D341Med (cell line): ENCODE results near the gene CAPRIN1.
"Not testable (repeated sequence)": the region's sequence is repeated elsewhere in the genome, so short reads cannot be mapped to it uniquely, and the experiment has no call there.

Experiments used
- DNase-seq: peaks from one replicate; pipeline ENCODE4 v3.0.0; 2012; ENCODE audit warnings: low spot score

Gene CAPRIN1

DNA sequence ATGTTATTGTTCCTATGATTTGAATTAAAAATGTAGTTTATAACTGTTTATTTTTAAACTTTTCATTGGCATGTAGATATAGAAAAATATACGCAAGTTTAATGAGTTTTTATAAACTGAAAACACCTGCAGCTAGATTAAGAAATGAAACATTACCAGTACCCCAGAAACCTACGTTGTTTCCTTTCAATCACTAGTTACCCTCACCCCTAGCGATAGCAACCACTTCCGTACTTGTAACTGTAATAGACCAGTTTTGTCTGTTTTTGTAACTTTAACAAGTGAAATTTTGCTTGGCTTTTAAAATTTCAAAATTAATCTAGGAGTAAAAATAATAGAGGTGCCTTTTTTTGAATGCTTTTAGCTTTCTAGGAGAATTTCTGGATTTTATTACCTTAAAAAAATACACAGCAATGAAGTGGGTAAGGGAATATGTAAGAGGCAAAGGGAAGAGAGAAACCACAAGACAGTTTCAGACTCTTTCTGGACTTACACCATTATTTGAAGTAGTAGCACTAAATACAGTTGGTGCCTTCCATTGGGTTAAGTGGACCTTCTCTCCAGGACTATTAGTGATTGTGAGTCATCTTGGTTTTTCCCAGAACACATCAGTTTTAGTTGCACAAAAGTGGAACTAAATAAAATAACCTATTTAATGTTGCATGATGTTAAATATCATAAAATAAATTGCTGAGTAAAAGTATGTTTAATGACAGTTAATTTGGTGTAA lies 35.2 kb downstream of the CAPRIN1 start:
- no peak for DNase-seq

GRCh38 chr11:34091825-34092224 lies 40.3 kb downstream of the CAPRIN1 start:
- no peak for DNase-seq

DNA sequence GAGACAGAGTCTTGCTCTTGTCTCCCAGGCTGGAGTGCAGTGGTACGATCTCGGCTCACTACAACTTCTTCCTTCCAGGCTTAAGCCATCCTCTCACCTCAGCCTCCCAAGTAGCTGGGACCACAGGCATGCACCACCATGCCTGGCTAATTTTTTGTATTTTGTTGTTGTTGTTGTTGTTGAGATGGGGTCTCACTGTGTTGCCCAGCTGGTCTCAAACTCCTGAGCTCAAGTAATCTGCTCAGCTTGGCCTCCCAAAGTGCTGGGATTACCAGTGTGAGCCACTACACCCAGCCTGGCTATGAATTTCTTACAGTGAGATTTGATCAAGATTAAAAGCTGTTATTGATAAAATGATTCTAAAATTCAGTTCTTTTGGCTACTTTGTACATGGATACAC lies 43.4 kb downstream of the CAPRIN1 start:
- not testable (repeated sequence) for DNase-seq

GRCh38 chr11:34098813-34099212 lies 47.3 kb downstream of the CAPRIN1 start:
- DNase-seq = no peak

GRCh38 chr11:34104680-34105078 lies 53.1 kb downstream of the CAPRIN1 start:
- no peak for DNase-seq

GRCh38 chr11:34105079-34105956 lies 53.8 kb downstream of the CAPRIN1 start, which contains the start of gene NAT10:
NAT10 (plus strand) TSS chr11:34105629; CDS start chr11:34108226, 2,597 bp downstream.
- peak; percentile 92 for DNase-seq

DNA sequence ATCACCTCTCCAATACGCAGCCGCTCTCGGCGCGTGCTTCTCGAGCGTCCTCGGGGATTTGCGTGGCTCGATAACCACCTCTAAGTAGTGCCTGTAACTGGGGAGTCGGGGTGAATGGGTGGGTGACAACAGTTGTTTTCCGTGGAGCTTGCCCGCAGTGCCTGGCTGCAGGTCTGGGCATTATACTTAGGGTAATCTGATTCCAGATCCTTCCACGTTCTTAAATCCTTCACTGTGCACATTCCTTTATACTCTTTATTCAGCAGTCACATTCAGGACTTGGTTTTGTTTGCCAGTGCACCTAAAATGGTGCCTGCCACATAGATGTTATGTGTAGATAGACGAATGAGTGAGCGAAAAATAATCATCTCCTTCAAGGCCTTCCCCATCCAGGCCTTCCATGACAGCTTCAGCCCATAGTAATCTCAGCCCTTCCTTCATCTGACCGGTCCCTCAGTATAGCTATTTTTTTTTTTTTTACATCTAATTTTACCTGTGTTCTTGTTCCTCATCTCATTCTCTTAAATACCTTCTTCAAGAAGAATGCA lies 54.5 kb downstream of the CAPRIN1 start:
- DNase-seq = no peak

DNA sequence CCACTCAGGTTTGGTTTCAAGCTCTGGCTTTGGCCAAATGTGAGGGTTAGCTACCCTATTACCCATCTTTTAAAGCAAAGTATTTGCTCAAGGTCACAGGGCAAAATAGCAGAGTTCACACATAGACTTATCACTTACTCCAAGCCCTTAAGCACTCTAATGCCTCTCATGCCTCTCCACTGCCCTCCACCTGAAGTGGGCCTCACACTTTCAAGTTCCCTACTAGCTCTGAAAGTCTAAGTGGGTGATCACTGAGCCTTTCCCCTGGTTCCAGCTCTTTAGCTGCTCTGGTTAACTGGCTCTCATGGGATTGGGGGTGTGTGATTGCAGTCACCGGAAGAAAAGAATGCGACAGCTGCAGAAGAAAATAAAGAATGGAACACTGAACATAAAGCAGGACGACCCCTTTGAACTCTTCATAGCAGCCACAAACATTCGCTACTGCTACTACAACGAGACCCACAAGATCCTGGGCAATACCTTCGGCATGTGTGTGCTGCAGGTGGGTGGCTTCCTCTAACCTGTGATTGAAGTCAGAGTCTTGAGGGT lies 60.3 kb downstream of the CAPRIN1 start:
- no peak for DNase-seq

GRCh38 chr11:34114014-34114413 lies 62.5 kb downstream of the CAPRIN1 start:
- DNase-seq = no peak

- no peak for DNase-seq
Observed at GRCh38 chr11:34114471-34114870, 62.9 kb downstream of the CAPRIN1 start.

DNA sequence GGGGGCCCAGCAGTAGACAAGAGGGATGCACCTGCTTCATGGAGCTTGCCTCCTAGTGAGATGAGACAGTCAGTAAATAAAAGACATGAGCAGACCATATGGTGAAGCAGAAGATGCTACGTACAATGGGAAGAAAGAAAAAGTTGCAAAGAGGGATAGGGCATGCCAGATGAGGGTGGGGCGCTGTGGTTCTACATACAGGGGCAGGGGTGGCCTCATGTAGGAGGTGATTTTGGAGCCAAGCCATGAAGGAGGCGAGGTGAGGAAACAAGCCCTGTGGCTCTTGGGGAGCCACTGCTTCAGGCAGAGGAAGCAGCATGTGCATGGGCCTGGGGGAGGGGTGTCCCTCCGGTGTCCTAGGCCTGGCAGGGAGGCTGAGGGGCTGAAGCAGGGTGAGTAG lies 69.1 kb downstream of the CAPRIN1 start:
- DNase-seq = no peak

- no peak for DNase-seq
Observed at GRCh38 chr11:34124885-34125668, 73.5 kb downstream of the CAPRIN1 start.

DNA sequence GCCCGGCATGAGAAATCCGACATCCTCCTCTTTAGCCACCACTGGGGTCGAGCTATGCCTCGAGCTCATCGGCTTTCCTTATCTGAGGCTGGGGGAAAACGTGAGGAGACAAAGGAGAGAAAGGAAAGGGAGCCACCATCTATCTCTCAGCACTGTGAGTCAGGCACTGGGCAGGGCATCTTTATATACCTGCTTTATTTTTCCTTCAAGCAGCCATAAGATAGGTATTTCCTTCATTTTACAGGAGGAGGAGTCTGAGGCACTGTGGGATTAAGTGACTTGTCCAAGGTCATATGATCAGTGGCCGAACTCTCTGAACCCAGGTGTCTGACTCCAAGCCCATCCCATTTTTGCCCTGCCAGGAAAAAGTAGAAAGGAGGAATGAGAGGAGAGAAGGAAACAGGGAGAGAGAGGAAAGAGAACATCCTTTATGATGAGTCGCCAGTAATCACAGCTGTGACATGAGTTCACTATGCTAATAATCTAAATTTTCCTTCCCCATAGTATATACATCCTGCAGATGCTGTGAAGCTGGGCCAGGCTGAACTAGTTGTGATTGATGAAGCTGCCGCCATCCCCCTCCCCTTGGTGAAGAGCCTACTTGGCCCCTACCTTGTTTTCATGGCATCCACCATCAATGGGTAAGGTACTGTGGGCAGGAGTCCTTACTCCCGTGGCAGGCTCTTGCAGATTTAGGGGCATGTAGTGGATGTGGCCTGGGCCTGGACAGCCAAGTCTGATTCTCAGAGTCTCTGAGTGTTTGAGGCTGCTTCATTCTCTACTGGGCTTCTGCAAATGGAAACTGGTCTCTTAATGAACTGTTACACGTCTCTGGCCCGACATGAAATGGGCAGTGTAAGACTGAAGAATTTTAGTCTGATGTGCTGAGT lies 75.7 kb downstream of the CAPRIN1 start:
- no peak for DNase-seq

DNA sequence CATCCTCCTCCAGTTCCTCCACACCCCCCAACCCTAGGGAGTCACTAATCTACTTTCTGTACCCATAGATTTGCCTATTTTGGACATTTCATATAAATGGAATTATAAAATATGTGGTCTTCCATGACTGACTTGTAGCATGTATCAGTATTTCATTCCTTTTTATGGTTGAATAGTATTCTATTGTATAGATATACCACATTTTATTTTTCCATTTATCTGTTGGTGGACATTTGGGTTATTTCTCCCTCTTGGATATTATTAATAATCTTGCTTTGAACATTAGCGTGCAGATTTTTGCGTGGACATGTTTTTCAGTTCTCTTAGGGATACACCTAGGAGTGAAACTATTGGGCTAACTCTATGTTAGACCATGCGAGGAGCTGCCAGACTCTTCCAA lies 77.3 kb downstream of the CAPRIN1 start:
- no peak for DNase-seq

- DNase-seq = no peak
Observed at GRCh38 chr11:34132261-34132965, 80.9 kb downstream of the CAPRIN1 start.

DNA sequence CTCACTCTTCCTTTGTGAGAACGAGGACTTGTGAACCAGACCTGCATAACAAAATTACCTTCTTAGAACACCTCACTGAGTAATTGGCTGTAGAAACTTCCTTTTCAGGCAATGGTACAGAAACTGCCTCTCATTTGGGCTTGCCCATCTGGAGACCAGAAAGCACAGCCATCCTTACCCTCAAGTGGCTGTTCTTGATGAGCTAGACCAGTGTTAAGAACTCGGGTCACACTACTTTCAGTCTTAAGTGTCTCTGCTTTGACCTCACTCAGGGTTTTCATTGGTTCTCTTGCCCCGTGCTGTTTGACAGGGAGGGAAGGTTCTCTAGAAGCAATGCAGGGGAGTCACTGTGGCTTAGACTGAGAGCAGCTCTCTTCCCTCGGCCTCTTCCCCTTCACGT lies 83.2 kb downstream of the CAPRIN1 start:
- DNase-seq = no peak

DNA sequence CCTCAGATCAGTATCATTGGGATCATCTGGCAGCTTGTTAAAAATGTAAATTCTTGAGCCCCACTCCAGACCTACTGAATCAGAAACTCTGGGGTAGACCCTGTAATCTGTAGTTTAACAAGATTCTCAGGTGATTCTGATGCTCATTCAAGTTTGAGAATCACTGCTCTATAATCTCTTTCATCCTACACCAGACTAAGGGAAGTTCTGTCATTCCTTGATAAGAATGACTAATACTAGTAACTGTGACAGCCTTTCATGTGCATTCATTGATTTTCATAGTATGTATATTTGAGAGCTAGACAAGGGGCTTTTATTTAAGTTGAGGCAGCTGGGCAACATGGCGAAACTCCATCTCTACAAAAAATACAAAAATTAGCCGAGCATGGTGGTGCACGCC lies 83.9 kb downstream of the CAPRIN1 start:
- no peak for DNase-seq

GRCh38 chr11:34136420-34136819 lies 84.9 kb downstream of the CAPRIN1 start:
- DNase-seq = no peak

GRCh38 chr11:34139346-34139745 lies 87.8 kb downstream of the CAPRIN1 start:
- DNase-seq = no peak

DNA sequence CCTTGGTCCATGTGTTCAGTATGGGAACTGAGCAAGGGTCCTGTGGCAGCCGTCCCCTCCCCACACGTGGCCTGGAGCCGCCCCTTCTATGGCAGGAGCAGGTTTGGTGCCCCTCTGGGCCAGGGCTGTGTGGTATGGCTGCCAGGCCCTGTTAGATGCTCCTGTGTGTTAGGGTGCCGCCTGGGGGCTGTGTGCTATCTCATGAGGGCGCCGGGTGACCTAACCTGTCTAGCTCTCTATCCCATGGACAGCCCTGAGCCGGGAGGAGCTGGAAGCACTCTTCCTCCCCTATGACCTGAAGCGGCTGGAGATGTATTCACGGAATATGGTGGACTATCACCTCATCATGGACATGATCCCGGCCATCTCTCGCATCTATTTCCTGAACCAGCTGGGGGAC lies 88.6 kb downstream of the CAPRIN1 start:
- DNase-seq = no peak
